ENCODE data around the gene PRPF38B. TPM values are rescaled to one million over a fixed set of nuclear protein-coding genes. Genes with fewer than 3 reads are reported as not detected.
A peak's percentile ranks its signal among the peaks of the same experiment; 100 is the strongest.

Gene PRPF38B
- total and polyA plus RNA-seq, 2 of the 4 experiments (the other 2 are of a cell fraction): 9.0 to 19.3 TPM

DNA sequence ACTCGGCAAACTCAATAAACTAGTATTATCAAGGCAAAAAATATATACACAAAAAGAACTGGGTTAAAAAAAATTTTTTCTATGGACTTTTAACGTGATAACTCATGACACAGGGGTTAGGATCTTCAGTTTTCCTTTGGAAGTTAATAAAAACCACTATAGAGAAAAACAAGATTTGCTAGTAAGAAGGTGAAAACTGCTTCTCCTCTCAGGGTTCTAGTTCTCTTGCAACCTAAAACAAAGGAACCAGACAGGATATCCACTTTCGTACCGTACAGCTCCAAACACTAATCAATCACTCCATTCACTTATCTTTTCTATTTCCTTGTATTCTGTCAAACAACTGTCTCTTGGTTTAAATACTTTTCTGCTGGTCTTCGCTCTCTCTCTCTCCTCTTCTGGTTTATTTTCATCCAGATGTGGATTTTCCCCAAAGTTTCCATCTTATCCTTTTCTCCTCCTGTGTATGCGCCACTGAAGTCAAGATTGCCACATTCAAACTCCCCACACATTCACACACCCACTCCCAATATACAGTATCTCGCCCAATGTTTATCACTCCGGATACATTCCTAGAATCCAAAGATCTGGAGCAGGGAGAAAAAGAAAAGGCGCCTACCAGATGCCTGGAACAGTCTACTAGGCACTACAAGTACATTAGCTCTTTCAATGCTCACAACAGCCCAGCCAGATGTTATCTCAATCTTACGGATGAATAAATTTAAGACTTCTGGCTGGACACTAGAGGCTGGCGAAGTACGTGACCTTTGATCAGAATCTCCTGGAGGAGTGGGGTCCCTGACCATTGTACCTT lies 775 bp upstream of the PRPF38B start:
- peak overlapping the region; percentile 62 to 94 for H4K8ac ChIP-seq (ENCODE audit: low read depth in 2 of 2, low read length in 2 of 2)
- no peak overlapping the region for H2BK20ac ChIP-seq (ENCODE audit: low read depth, low read length)
- H3K56ac ChIP-seq (ENCODE audit: extremely low read depth, insufficient read depth, low read length): peak overlapping the region; percentile 83; the same call in 1 of the 2 replicates
- DNase-seq: peak; percentile 5
- H3K4ac ChIP-seq (ENCODE audit: low read depth, low read length): peak overlapping the region; percentile 85
- dilution Hi-C loops (cut with HindIII; ENCODE audit: low sequenced_read_pairs, unreplicated experiment): no loop called here
- WGBS, 2 experiments (ENCODE audit: extremely low coverage in 2 of 2, insufficient read length in 1 of 2): 5% methylated on average over 6 of the region's 12 CpGs; no CpG with 5 or more reads in 1 of the 2 experiments
- H2AK9ac ChIP-seq (replicated peaks; ENCODE audit: low read depth, low read length, poor library complexity): peak overlapping the region; percentile 97
- ATAC-seq (ENCODE audit: low read depth): peak; percentile 2; the same call in 1 of the 2 replicates
- in situ Hi-C loops (cut with MboI; ENCODE audit: low sequenced_read_pairs): loop anchor here (5.0 to 10.0 kb wide), 2 partner anchors 56 to 203 kb away; partner anchors contain the start of gene STXBP3
- peak overlapping the region; percentile 56 for H2BK5ac ChIP-seq (ENCODE audit: low read depth, low read length, poor library complexity, severe bottlenecking)
- H3K27me3 ChIP-seq (ENCODE audit: control insufficient read depth, insufficient read depth, low read length): no peaks in the 10 kb centered on the region
- 0 out of 2 replicates have a peak overlapping the region, but pooled peaks have one; percentile 43 for H2BK120ac ChIP-seq (ENCODE audit: low read depth, low read length)
- peak overlapping the region; percentile 61; the same call in 1 of the 2 replicates for H3K23ac ChIP-seq (ENCODE audit: low read depth, low read length)
- H3K18ac ChIP-seq (ENCODE audit: low read depth, low read length): no peak overlapping the region
- peak overlapping the region; percentile 44 for H4K91ac ChIP-seq (ENCODE audit: insufficient read depth, low read depth, low read length)
- no peaks in the 10 kb centered on the region for H3K9me1 ChIP-seq (ENCODE audit: insufficient read depth, low read length)
- peaks cover 7 to 15% of the 10 kb centered on the region in 2 experiments; a peak in 3 of 4 replicates for H3K79me1 ChIP-seq (ENCODE audit: low read depth in 1 of 2, low read length in 2 of 2)
- H3K4me1 ChIP-seq (ENCODE audit: control insufficient read depth, insufficient read depth, low read length): no peaks in the 10 kb centered on the region
- ChIA-PET CTCF (interaction anchor here (0.7 to 2.0 kb wide), 5 partner anchors 17 to 205 kb away, joined by 3 to 6 read pairs (median 3); partner anchors contain the start of gene EEIG2), POLR2A (ENCODE audit: unreplicated experiment) (interaction anchor here (0.5 to 1.1 kb wide), 5 partner anchors 29 to 114 kb away, joined by 3 to 5 read pairs (median 4); no protein-coding TSS in a partner anchor)
- H3K14ac ChIP-seq (replicated peaks; ENCODE audit: low read depth, low read length): peak overlapping the region; percentile 59; the same call in 1 of the 2 replicates
- H3K9ac ChIP-seq (ENCODE audit: low read depth, low read length): peak overlapping the region; percentile 86
- TF ChIP-seq CEBPB (IDR thresholded peaks at IDR 0.05; ENCODE audit: low read depth, low read length): no peak
- TF ChIP-seq RAD21 (IDR thresholded peaks at IDR 0.05; ENCODE audit: low read length): no peak
- TF ChIP-seq POLR2A (IDR thresholded peaks at IDR 0.05; ENCODE audit: low read depth, low read length): no peak
- no peak for TF ChIP-seq RFX5 (IDR thresholded peaks at IDR 0.05; ENCODE audit: low read depth, low read length)
- no peak for TF ChIP-seq MAZ (IDR thresholded peaks at IDR 0.05; ENCODE audit: borderline replicate concordance, low read depth, low read length)
- TF ChIP-seq, protein P1, sequence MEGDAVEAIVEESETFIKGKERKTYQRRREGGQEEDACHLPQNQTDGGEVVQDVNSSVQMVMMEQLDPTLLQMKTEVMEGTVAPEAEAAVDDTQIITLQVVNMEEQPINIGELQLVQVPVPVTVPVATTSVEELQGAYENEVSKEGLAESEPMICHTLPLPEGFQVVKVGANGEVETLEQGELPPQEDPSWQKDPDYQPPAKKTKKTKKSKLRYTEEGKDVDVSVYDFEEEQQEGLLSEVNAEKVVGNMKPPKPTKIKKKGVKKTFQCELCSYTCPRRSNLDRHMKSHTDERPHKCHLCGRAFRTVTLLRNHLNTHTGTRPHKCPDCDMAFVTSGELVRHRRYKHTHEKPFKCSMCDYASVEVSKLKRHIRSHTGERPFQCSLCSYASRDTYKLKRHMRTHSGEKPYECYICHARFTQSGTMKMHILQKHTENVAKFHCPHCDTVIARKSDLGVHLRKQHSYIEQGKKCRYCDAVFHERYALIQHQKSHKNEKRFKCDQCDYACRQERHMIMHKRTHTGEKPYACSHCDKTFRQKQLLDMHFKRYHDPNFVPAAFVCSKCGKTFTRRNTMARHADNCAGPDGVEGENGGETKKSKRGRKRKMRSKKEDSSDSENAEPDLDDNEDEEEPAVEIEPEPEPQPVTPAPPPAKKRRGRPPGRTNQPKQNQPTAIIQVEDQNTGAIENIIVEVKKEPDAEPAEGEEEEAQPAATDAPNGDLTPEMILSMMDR (conservative IDR thresholded peaks at IDR 0.05; ENCODE audit: low read depth, low read length): no peak
- no peak for TF ChIP-seq MXI1 (IDR thresholded peaks at IDR 0.05; ENCODE audit: borderline replicate concordance, low read depth, low read length)
- TF ChIP-seq, protein P2, sequence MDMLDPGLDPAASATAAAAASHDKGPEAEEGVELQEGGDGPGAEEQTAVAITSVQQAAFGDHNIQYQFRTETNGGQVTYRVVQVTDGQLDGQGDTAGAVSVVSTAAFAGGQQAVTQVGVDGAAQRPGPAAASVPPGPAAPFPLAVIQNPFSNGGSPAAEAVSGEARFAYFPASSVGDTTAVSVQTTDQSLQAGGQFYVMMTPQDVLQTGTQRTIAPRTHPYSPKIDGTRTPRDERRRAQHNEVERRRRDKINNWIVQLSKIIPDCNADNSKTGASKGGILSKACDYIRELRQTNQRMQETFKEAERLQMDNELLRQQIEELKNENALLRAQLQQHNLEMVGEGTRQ (IDR thresholded peaks at IDR 0.05; ENCODE audit: low read depth, low read length): no peak
- no peak for TF ChIP-seq FOS (IDR thresholded peaks at IDR 0.05; ENCODE audit: low read depth, low read length)
- TF ChIP-seq MAFK (IDR thresholded peaks at IDR 0.05; ENCODE audit: low read depth, low read length): no peak
- no peak for TF ChIP-seq CHD1 (IDR thresholded peaks at IDR 0.05; ENCODE audit: low read depth, low read length)
- no peak for TF ChIP-seq NFE2L2 (IDR thresholded peaks at IDR 0.05; ENCODE audit: low read depth, low read length)
- peak overlapping the region; percentile 27; the same call in 1 of the 2 replicates for H2AK5ac ChIP-seq (ENCODE audit: low read depth, low read length)
- BruUV-seq (replicated peaks): no TSS peak
- peak overlapping the region; percentile 90 for H3K4me2 ChIP-seq (ENCODE audit: low read depth, low read length)
- peak overlapping the region; percentile 99 for H2AFZ ChIP-seq (replicated peaks; ENCODE audit: low read length, poor library complexity)
- peak overlapping the region; percentile 52 for H4K5ac ChIP-seq (ENCODE audit: low read depth, low read length)
- peak overlapping the region; percentile 70 for H3K27ac ChIP-seq (ENCODE audit: insufficient read depth, low read length)
- peaks cover 28% of the 10 kb centered on the region for H4K20me1 ChIP-seq (ENCODE audit: insufficient read depth, low read length)
- intact Hi-C loops (cut with micrococcal nuclease): loop anchor here (10.0 kb wide), 1 partner anchor 113 kb away; no protein-coding TSS in a partner anchor
- peaks cover 2% of the 10 kb centered on the region; the same call in 1 of the 2 replicates for H3K36me3 ChIP-seq (ENCODE audit: control insufficient read depth, insufficient read depth, low read length)
- peak overlapping the region; percentile 84 for H3K4me3 ChIP-seq (ENCODE audit: insufficient read depth, low read depth, low read length)
- H2BK15ac ChIP-seq (ENCODE audit: low read depth, low read length): no peak overlapping the region
- no peaks in the 10 kb centered on the region for H3K9me3 ChIP-seq (ENCODE audit: control insufficient read depth, insufficient read depth, low read length)

All from IMR-90 (cell line).